MCF 10A (cell line): ENCODE measurements around the gene MAMSTR. TPM values are rescaled to one million over a fixed set of nuclear protein-coding genes. Genes with fewer than 3 reads are reported as not detected.

Experiments
- BruUV-seq: library from RNA; stranded (reverse); fragments of 400-500 nt; replicated peaks from 2 replicates; lab custom pipeline; 2021; lab: Mats Ljungman, UMichigan
- CTCF ChIA-PET: fragments of 300-600 bp; sonication (Branson Sonifier 250); formaldehyde crosslinking; extraction: SDS; loops from one replicate; lab custom pipeline; 2021; ENCODE audit warnings: antibody characterized with exemption, inconsistent platforms; lab: Yijun Ruan, JAX
- POLR2A ChIA-PET: fragments of 300-600, 350-650 bp; sonication (Branson Sonifier 250); formaldehyde crosslinking; extraction: SDS; loops from one replicate; lab custom pipeline; 2020; ENCODE audit warnings: antibody characterized with exemption, inconsistent platforms; lab: Yijun Ruan, JAX
- DNase-seq: peaks from one replicate; pipeline ENCODE4 v3.0.0-alpha.2; 2018; ENCODE audit not compliant: unreplicated experiment
- H3K27ac Mint-ChIP-seq: one replicate; pipeline ENCODE4 v1.8.0; 2022; ENCODE audit warnings: mild to moderate bottlenecking, low read depth, mixed read lengths; ENCODE audit not compliant: unreplicated experiment
- H3K27me3 Mint-ChIP-seq: one replicate; pipeline ENCODE4 v1.8.0; 2022; ENCODE audit warnings: mixed read lengths; ENCODE audit not compliant: insufficient read depth, unreplicated experiment
- H3K36me3 Mint-ChIP-seq: one replicate; pipeline ENCODE4 v1.8.0; 2022; ENCODE audit warnings: mild to moderate bottlenecking, moderate library complexity, mixed read lengths; ENCODE audit not compliant: insufficient read depth, unreplicated experiment
- H3K4me1 Mint-ChIP-seq: one replicate; pipeline ENCODE4 v1.8.0; 2022; ENCODE audit warnings: mixed read lengths; ENCODE audit not compliant: insufficient read depth, unreplicated experiment
- H3K4me3 Mint-ChIP-seq: one replicate; pipeline ENCODE4 v1.8.0; 2022; ENCODE audit warnings: mild to moderate bottlenecking, moderate library complexity, mixed read lengths; ENCODE audit not compliant: unreplicated experiment
- H3K9me3 Mint-ChIP-seq: one replicate; pipeline ENCODE4 v1.8.0; 2022; ENCODE audit warnings: mixed read lengths; ENCODE audit not compliant: unreplicated experiment
- CTCF ChIP-seq: fragments of 200-600 bp; IDR thresholded peaks from one replicate; pipeline ENCODE4 v1.8.0; 2022; ENCODE audit warnings: antibody characterized with exemption, mild to moderate bottlenecking; ENCODE audit not compliant: unreplicated experiment
- intact Hi-C: fragments of 100-400 bp; cut with micrococcal nuclease; formaldehyde crosslinking; loops from 2 replicates; pipeline ENCODE4 v1.14.1; 2022
- total RNA-seq: library from RNA; stranded (reverse); gene quantifications from 2 replicates; pipeline ENCODE4 v1.2.3, GENCODE V29; 2022

Gene MAMSTR
- total RNA-seq, 1 experiment from 2014 or later: 0.65 TPM

GRCh38 chr19:48664476-48664875 lies 55.0 kb downstream of the MAMSTR start:
- no peak for TF ChIP-seq CTCF
- CTCF ChIA-PET: no interaction called here
- no TSS peak for BruUV-seq
- Mint-ChIP-seq H3K9me3 (peaks cover 10% of the 10 kb centered on the region), H3K27ac (no peak overlapping the region), H3K36me3 (no peaks in the 10 kb centered on the region), H3K27me3 (no peaks in the 10 kb centered on the region), H3K4me3 (no peak overlapping the region), H3K4me1 (peaks cover 6% of the 10 kb centered on the region)
- intact Hi-C loops: no loop called here
- POLR2A ChIA-PET: no interaction called here
- DNase-seq: no peak

GRCh38 chr19:48663667-48664066 lies 55.9 kb downstream of the MAMSTR start:
- Mint-ChIP-seq H3K9me3 (peaks cover 2% of the 10 kb centered on the region), H3K27ac (no peak overlapping the region), H3K4me1 (peaks cover 6% of the 10 kb centered on the region), H3K27me3 (no peaks in the 10 kb centered on the region), H3K4me3 (no peak overlapping the region), H3K36me3 (no peaks in the 10 kb centered on the region)
- ChIA-PET POLR2A (no interaction called here), CTCF (no interaction called here)
- intact Hi-C loops: no loop called here
- BruUV-seq: no TSS peak
- no peak for DNase-seq
- TF ChIP-seq CTCF: no peak

Other genes with a start within 250 kb of the MAMSTR start
- gene LMTK3, start 207.9 kb downstream of the MAMSTR start, total RNA-seq: 0.37 and 0.47 TPM in 2 replicates
- gene SULT2B1, start 167.6 kb downstream of the MAMSTR start, total RNA-seq: not detected in 2 replicates
- not detected in 2 replicates for gene SPACA4, start 113.0 kb downstream of the MAMSTR start, total RNA-seq
- gene FAM83E, start 104.6 kb downstream of the MAMSTR start, total RNA-seq: 0.89 and 2.8 TPM in 2 replicates
- gene RPL18, start 100.5 kb downstream of the MAMSTR start, total RNA-seq: 1,536 and 1,736 TPM in 2 replicates
- gene SPHK2, start 100.2 kb downstream of the MAMSTR start, total RNA-seq: 16.3 and 18.2 TPM in 2 replicates
- 0.25 and 0.56 TPM in 2 replicates for gene DBP, start 82.3 kb downstream of the MAMSTR start, total RNA-seq
- 2.6 and 2.9 TPM in 2 replicates for gene CA11, start 73.5 kb downstream of the MAMSTR start, total RNA-seq
- 0.17 TPM in 1 of 2 replicates, not detected in the other for gene NTN5, start 46.7 kb downstream of the MAMSTR start, total RNA-seq
- not detected in 2 replicates for gene FUT2, start 23.8 kb downstream of the MAMSTR start, total RNA-seq
- gene RASIP1, start 20.9 kb upstream of the MAMSTR start, total RNA-seq: 1.9 and 3.0 TPM in 2 replicates
- gene IZUMO1, start 27.2 kb upstream of the MAMSTR start, total RNA-seq: 3.5 and 4.2 TPM in 2 replicates
- gene FUT1, start 32.9 kb upstream of the MAMSTR start, total RNA-seq: 10.5 and 14.7 TPM in 2 replicates
- 0.49 and 0.93 TPM in 2 replicates for gene FGF21, start 35.8 kb upstream of the MAMSTR start, total RNA-seq
- 40.7 and 48.2 TPM in 2 replicates for gene BCAT2, start 91.3 kb upstream of the MAMSTR start, total RNA-seq
- gene HSD17B14, start 116.8 kb upstream of the MAMSTR start, total RNA-seq: 0.26 and 0.32 TPM in 2 replicates
- 10.1 and 11.9 TPM in 2 replicates for gene PLEKHA4, start 148.9 kb upstream of the MAMSTR start, total RNA-seq
- 207 and 248 TPM in 2 replicates for gene PPP1R15A, start 152.7 kb upstream of the MAMSTR start, total RNA-seq
- not detected in 2 replicates for gene TULP2, start 179.0 kb upstream of the MAMSTR start, total RNA-seq
- 61.4 and 76.8 TPM in 2 replicates for gene NUCB1, start 180.6 kb upstream of the MAMSTR start, total RNA-seq
- not detected in 2 replicates for gene DHDH, start 214.0 kb upstream of the MAMSTR start, total RNA-seq
- 130 and 152 TPM in 2 replicates for gene BAX, start 235.2 kb upstream of the MAMSTR start, total RNA-seq
- 275 and 390 TPM in 2 replicates for gene FTL, start 245.6 kb upstream of the MAMSTR start, total RNA-seq